HG02798 (cell line): Measurements from ENCODE around the gene MAP3K7CL.

Experiments
- ATAC-seq: cut with Tn5 transposase; IDR thresholded peaks from one replicate; pipeline ENCODE4 v1.9.1; 2021; ENCODE audit warnings: mild to moderate bottlenecking; ENCODE audit not compliant: unreplicated experiment, poor library complexity

The MAP3K7CL gene

GRCh38 chr21:29190923-29191331 lies 60.5 kb downstream of the MAP3K7CL start:
- no peak for ATAC-seq

GRCh38 chr21:29193072-29193471 lies 62.6 kb downstream of the MAP3K7CL start:
- ATAC-seq, result no peak

GRCh38 chr21:29193901-29194300 lies 63.5 kb downstream of the MAP3K7CL start:
- no peak for ATAC-seq

- no peak for ATAC-seq
Measured at GRCh38 chr21:29194342-29194741, 63.9 kb downstream of the MAP3K7CL start.

GRCh38 chr21:29194847-29195246 lies 64.4 kb downstream of the MAP3K7CL start:
- no peak for ATAC-seq

GRCh38 chr21:29195981-29196669 lies 65.7 kb downstream of the MAP3K7CL start:
- peak; percentile 96 for ATAC-seq

- ATAC-seq, result peak; percentile 3
Measured at GRCh38 chr21:29196670-29197191, 66.3 kb downstream of the MAP3K7CL start.

- ATAC-seq, result no peak
Measured at GRCh38 chr21:29201186-29201585, 70.7 kb downstream of the MAP3K7CL start.

GRCh38 chr21:29205009-29205408 lies 74.6 kb downstream of the MAP3K7CL start:
- no peak for ATAC-seq

- no peak for ATAC-seq
Measured at GRCh38 chr21:29205988-29206387, 75.5 kb downstream of the MAP3K7CL start.

GRCh38 chr21:29206445-29206844 lies 76.0 kb downstream of the MAP3K7CL start:
- no peak for ATAC-seq

GRCh38 chr21:29207201-29207600 lies 76.8 kb downstream of the MAP3K7CL start:
- no peak for ATAC-seq

GRCh38 chr21:29208044-29208681 lies 77.7 kb downstream of the MAP3K7CL start:
- no peak for ATAC-seq

GRCh38 chr21:29208682-29209059 lies 78.2 kb downstream of the MAP3K7CL start:
- no peak for ATAC-seq

- ATAC-seq, result no peak
Measured at GRCh38 chr21:29209696-29210095, 79.3 kb downstream of the MAP3K7CL start.

- no peak for ATAC-seq
Measured at GRCh38 chr21:29211205-29211604, 80.8 kb downstream of the MAP3K7CL start.

GRCh38 chr21:29212446-29212845 lies 82.0 kb downstream of the MAP3K7CL start:
- ATAC-seq, result no peak

GRCh38 chr21:29213513-29214385 lies 83.3 kb downstream of the MAP3K7CL start:
- ATAC-seq, result no peak

GRCh38 chr21:29215709-29216108 lies 85.3 kb downstream of the MAP3K7CL start:
- ATAC-seq, result no peak

- no peak for ATAC-seq
Measured at GRCh38 chr21:29217818-29218291, 87.4 kb downstream of the MAP3K7CL start.

- no peak for ATAC-seq
Measured at GRCh38 chr21:29218749-29219148, 88.3 kb downstream of the MAP3K7CL start.
